GM19240 (cell line): ENCODE results near the gene EFHD2.

ENCODE experiments used
- DNase-seq: peaks from one replicate; pipeline ENCODE4 v3.0.0; 2011; ENCODE audit warnings: low spot score; ENCODE audit not compliant: insufficient read length

EFHD2 gene

DNA sequence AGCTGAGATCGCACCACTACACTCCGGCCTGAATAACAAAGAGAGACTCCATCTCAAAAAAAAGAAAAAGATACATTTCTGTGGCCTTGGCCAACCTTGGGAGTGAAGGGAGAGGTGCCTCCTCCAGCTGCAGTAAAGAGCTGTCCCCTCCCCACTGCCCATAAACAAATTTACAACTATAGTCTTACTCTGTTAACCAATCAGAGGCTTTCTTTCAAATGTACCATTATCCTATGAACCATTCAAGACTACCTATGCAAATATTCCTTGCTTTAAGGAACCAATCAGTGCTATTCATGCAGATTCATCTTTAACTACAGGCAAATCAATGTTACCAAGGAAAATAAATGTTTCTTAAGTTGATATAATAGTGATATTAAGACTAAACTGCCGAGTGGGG is 67.2 kb downstream of the EFHD2 start:
- no peak for DNase-seq

DNA sequence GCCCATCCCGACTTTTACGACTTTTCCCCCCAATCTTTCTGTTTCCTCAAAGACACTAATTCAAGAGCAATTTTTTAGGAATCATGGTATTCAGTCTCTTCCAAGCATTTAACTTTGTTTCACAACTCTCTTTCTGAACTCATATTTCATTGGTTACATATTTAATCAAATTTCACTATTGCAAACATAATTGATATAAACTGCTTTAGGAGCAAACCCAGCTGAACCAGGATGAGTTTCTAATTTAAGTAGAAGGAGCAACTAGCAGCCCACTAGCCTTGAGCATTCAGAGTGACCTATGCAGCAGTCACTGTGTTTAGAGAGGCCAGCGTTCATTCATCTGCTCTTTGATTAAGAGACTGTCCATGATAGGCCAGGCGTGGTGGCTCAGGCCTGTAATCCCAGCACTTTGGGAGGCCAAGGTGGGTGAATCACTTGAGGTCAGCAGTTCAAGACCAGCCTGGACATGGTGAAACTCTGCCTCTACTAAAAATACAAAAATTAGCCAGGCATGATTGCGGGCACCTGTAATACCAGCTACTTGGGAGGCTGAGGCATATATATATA is 68.0 kb downstream of the EFHD2 start:
- DNase-seq: no peak
